NB4 (cell line): Measurements from ENCODE around the gene GPR17.

Source experiments
- CTCF ChIP-seq: IDR thresholded peaks from one replicate; pipeline ENCODE4 v1.5.1; 2012; ENCODE audit warnings: low read depth, low read length
- MAX ChIP-seq: IDR thresholded peaks from 2 replicates; pipeline ENCODE4 v1.6.1; 2011; ENCODE audit warnings: low read depth, low read length
- MYC ChIP-seq: IDR thresholded peaks from 2 replicates; pipeline ENCODE4 v1.6.1; 2011; ENCODE audit warnings: low read depth, low read length

GRCh38 chr2:127645395-127646291 lies at the start of gene GPR17:
- TF ChIP-seq CTCF (no peak), MAX (no peak), MYC (no peak)
